ENCODE results near the gene HIVEP3. TPM values are rescaled to one million over a fixed set of nuclear protein-coding genes. Genes with fewer than 3 reads are reported as not detected.

HIVEP3 gene
- total and polyA plus RNA-seq, 2 experiments from 2014 or later, result 0.57 to 5.9 TPM

GRCh38 chr1:41534181-41535076 is 384.3 kb downstream of the HIVEP3 start:
- Histone ChIP-seq H2AFZ (no peak overlapping the region), H3K27ac (no peak overlapping the region), H3K27me3 (peaks cover 4% of the 10 kb centered on the region), H3K9me2 (replicated peaks; ENCODE audit: insufficient read depth) (no peaks in the 10 kb centered on the region), H3K9me3 (ENCODE audit: low read depth) (no peaks in the 10 kb centered on the region), H3K4me1 (ENCODE audit: insufficient read depth) (peaks cover 10% of the 10 kb centered on the region), H4K20me1 (ENCODE audit: insufficient read depth, poor library complexity, severe bottlenecking) (no peaks in the 10 kb centered on the region), H3K4me2 (no peak overlapping the region), H3K79me2 (no peaks in the 10 kb centered on the region), H3K36me3 (replicated peaks; ENCODE audit: insufficient read depth, low read depth) (no peaks in the 10 kb centered on the region), H3K4me3 (no peak overlapping the region)
- 91% methylated on average over 16 of the region's 17 CpGs for WGBS (ENCODE audit: low lambda C conversion rate, missing lambda C conversion rate)
- no peak for TF ChIP-seq CTCF (IDR thresholded peaks at IDR 0.05; ENCODE audit: poor library complexity)
- TF ChIP-seq EZH2 (IDR thresholded peaks at IDR 0.05; ENCODE audit: borderline replicate concordance), result no peak
- no peak for TF ChIP-seq EZH2phosphoT487 (IDR thresholded peaks at IDR 0.05; ENCODE audit: low read depth, severe bottlenecking, unreplicated experiment)
- no peak for DNase-seq (ENCODE audit: low spot score)

- no peak overlapping the region for H3K4me3 ChIP-seq
- H3K4me1 ChIP-seq (ENCODE audit: insufficient read depth), result peaks cover 10% of the 10 kb centered on the region
- peaks cover 4% of the 10 kb centered on the region for H3K27me3 ChIP-seq
- no peaks in the 10 kb centered on the region for H3K79me2 ChIP-seq
- no peak overlapping the region for H3K27ac ChIP-seq
- H4K20me1 ChIP-seq (ENCODE audit: insufficient read depth, poor library complexity, severe bottlenecking), result no peaks in the 10 kb centered on the region
- H3K4me2 ChIP-seq, result no peak overlapping the region
- DNase-seq (ENCODE audit: low spot score), result no peak
- no peaks in the 10 kb centered on the region for H3K9me3 ChIP-seq (ENCODE audit: low read depth)
- TF ChIP-seq EZH2 (IDR thresholded peaks at IDR 0.05; ENCODE audit: borderline replicate concordance), result no peak
- H3K36me3 ChIP-seq (replicated peaks; ENCODE audit: insufficient read depth, low read depth), result no peaks in the 10 kb centered on the region
- H2AFZ ChIP-seq, result no peak overlapping the region
- WGBS (ENCODE audit: low lambda C conversion rate, missing lambda C conversion rate), result 86% methylated on average over 5 of the region's 5 CpGs
- H3K9me2 ChIP-seq (replicated peaks; ENCODE audit: insufficient read depth), result no peaks in the 10 kb centered on the region
These were observed 385.0 kb downstream of the HIVEP3 start for GRCh38 chr1:41533731-41534080.

GRCh38 chr1:41533016-41533730 is 385.5 kb downstream of the HIVEP3 start:
- Histone ChIP-seq H4K20me1 (ENCODE audit: insufficient read depth, poor library complexity, severe bottlenecking) (no peaks in the 10 kb centered on the region), H3K9me3 (ENCODE audit: low read depth) (no peaks in the 10 kb centered on the region), H3K4me2 (no peak overlapping the region), H3K4me3 (no peak overlapping the region), H3K36me3 (replicated peaks; ENCODE audit: insufficient read depth, low read depth) (no peaks in the 10 kb centered on the region), H3K79me2 (no peaks in the 10 kb centered on the region), H2AFZ (no peak overlapping the region), H3K9me2 (replicated peaks; ENCODE audit: insufficient read depth) (no peaks in the 10 kb centered on the region), H3K4me1 (ENCODE audit: insufficient read depth) (peaks cover 9% of the 10 kb centered on the region), H3K27me3 (peaks cover 4% of the 10 kb centered on the region), H3K27ac (no peak overlapping the region)
- DNase-seq (ENCODE audit: low spot score), result no peak
- no peak for TF ChIP-seq EZH2phosphoT487 (IDR thresholded peaks at IDR 0.05; ENCODE audit: low read depth, severe bottlenecking, unreplicated experiment)
- no peak for TF ChIP-seq CTCF (IDR thresholded peaks at IDR 0.05; ENCODE audit: poor library complexity)
- no peak for TF ChIP-seq EZH2 (IDR thresholded peaks at IDR 0.05; ENCODE audit: borderline replicate concordance)
- WGBS (ENCODE audit: low lambda C conversion rate, missing lambda C conversion rate), result 86% methylated on average over 12 of the region's 12 CpGs
